Kidney glomerular epithelial cell (primary cell): ENCODE results near the gene XRCC6.
A peak's percentile ranks its signal among the peaks of the same experiment; 100 is the strongest.
"Not testable (repeated sequence)": the region's sequence is repeated elsewhere in the genome, so short reads cannot be mapped to it uniquely, and the experiment has no call there.

Experiments used
- DNase-seq: peaks from one replicate; lab custom pipeline; 2025; lab: John Stamatoyannopoulos, UW

XRCC6 gene

GRCh38 chr22:41598891-41599635, 22.0 kb upstream of the XRCC6 start:
- DNase-seq: no peak

DNA sequence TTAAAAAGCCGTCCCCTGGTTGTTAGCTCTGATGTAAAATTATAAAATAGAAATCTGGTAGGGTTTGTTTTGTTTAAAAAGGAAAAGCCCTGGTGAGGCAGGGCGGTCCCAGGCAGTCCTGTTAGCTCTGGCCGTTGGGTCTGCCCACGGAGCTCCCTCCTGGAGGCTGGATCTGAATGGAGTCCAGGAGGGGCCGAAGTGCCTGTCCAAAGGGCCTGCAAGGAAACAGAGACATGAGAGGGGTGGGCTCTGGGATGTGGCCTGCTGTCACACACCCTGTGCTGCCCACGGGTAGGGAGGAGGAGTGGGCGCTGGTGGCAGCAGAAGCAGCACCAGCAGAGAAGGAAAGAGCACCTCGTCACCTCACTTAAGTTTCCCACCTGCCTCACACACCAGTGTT, 20.1 kb upstream of the XRCC6 start:
- no peak for DNase-seq

DNA sequence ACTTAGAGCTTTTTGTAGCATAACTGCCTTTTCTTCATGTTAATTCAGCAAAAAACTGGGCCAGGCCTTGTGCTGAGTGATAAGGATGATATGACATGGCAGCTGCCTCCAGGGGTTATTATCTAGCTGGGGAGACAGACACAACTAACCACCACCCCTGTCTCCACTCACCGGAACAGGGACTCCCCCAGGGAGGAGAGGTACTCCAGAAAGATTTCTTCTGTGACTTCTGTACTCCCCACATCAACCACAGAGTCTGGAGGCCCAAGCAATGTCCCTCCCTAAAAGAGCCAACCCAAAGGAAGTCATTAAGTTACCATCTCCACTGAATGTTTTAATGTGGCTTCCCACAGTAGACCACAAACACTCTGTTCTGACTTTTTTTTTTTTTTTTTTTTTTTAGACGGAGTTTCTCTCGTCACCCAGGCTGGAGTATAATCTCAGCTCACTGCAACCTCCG, 17.2 kb upstream of the XRCC6 start:
- no peak for DNase-seq

GRCh38 chr22:41608386-41608785, 12.7 kb upstream of the XRCC6 start:
- no peak for DNase-seq

DNA sequence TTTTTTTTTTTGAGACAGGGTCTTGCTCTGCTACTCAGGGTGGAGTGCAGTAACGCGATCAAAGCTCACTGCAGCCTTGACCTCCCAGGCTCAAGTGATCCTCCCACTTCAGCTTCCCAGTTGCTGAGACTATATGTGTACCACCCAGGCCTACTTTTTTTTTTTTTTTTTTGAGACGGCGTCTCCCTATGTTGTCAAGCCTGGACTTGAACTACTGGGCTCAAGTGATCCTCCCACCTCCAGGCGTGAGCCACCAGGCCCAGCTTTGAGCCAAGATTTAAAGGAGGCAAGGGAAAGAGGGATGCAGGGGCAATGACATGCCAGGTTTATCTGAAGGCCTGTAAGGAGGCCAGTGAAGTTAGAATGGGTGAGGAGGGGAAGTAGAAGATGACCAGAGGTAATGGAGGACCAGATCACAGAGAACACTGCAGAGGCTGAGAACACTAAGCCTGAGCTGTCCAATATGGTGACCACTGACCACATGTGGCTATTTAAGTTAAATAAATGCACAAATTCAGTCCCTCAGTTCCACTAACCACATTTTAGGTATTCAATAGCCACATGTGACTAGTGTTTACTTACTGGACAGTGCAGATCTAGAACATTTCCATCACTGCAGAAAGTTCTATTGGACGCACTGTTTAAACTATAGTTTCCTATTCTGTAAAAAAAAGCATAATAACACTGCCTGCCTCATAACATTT, 8.3 kb upstream of the XRCC6 start:
- no peak for DNase-seq

DNA sequence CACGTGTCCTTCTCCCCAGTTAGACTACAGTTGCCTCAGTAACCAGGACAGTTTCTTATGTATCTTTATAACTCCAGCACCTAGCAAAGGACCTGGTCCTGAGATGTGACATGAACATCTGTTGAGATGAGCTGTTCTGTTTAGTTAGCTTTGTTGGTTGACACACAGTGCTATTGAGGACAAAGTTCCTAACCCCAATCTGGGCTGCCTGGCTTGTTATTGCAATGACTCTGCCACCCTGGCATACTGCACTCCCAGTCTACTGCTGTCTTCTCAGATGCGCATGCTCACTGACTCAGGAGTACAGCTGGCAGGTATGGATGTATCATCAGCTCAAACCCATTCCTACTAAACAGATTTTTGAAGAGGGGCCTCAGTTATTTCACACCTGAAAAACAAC, 7.6 kb upstream of the XRCC6 start:
- no peak for DNase-seq

GRCh38 chr22:41619979-41620588, 1.0 kb upstream of the XRCC6 start:
- DNase-seq: peak; percentile 18

DNA sequence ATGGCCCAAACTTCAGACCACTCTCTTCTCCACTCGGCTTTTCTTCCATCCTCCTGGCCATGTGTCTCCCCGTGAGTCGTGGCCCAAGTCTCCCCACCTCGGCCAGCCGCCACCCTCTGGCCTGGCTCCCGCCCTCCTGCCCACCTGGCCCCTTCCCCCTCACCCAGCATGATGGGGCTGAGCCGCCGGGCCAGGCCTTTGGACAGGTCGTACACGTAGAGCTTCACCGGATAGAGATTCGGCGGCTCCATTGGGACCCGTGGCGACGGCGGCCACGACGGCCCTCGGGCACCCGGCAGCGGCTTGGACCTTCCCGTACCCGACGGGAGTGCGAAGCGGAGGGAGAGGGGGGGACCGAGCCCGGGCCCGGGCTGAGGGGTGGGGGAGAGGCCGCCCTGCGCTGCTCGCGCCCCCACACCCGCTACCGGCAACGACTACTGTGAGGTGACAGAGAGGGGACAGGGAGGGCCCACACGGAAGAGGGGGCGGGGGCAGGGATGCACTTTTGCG, 451 bp upstream of the XRCC6 start, which contains the start of gene DESI1:
TSS of gene DESI1 (minus strand) at position 455 of the 510 bp plus-strand sequence. CDS start at position 251, 204 bp downstream.
- no peak for DNase-seq

- DNase-seq: no peak
Observed at GRCh38 chr22:41621911-41622179, 750 bp downstream of the XRCC6 start.

- DNase-seq: no peak
Observed at GRCh38 chr22:41625577-41625976, 4.5 kb downstream of the XRCC6 start.

- DNase-seq: not testable (repeated sequence)
Observed at GRCh38 chr22:41631115-41631514, 10.0 kb downstream of the XRCC6 start.

DNA sequence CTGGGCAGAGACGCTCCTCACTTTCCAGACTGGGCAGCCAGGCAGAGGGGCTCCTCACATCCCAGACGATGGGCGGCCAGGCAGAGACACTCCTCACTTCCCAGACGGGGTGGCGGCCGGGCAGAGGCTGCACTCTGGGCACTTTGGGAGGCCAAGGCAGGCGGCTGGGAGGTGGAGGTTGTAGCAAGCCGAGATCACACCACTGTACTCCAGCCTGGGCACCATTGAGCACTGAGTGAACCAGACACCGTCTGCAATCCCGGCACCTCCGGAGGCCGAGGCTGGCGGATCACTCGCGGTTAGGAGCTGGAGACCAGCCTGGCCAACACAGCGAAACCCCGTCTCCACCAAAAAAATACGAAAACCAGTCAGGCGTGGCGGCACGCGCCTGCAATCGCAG, 10.5 kb downstream of the XRCC6 start:
- not testable (repeated sequence) for DNase-seq

DNA sequence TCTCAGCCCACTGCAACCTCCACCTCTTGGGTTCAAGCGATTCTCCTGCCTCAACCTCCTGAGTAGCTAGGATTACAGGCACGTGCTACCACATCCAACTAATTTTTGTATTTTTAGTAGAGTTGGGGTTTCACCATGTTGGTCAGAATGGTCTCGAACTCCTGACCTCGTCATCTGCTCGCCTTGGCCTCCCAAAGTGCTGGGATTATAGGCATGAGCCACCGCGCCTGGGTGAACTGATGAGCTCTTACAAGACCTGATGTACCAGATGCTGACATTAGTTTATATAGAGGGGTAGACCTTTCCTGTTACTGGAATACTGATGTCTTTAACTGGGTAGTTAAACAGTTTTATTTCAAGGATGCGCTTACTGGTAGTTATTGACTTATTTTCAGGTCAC, 13.5 kb downstream of the XRCC6 start:
- DNase-seq: not testable (repeated sequence)

DNA sequence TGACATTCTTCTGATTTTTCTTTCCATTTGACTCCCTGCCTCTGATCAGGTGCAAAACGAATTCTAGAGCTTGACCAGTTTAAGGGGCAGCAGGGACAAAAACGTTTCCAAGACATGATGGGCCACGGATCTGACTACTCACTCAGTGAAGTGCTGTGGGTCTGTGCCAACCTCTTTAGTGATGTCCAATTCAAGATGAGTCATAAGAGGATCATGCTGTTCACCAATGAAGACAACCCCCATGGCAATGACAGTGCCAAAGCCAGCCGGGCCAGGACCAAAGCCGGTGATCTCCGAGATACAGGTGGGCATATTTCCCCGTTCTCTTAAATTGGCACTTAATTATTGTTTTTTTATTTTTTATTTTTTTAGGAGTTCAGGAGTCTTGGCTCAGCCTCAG, 15.4 kb downstream of the XRCC6 start:
- DNase-seq: no peak

DNA sequence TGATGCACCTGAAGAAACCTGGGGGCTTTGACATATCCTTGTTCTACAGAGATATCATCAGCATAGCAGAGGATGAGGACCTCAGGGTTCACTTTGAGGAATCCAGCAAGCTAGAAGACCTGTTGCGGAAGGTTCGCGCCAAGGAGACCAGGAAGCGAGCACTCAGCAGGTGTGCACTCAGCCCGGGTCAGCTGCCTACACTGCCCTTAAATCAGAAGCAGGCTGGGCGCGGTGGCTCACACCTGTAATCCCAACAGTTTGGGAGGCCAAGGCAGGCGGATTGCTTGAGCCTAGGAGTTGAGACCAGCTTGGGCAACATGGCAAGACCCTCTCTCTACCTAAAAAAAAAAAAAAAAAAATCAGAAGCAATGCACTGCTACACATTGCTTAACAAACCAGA, 16.5 kb downstream of the XRCC6 start:
- DNase-seq: not testable (repeated sequence)

DNA sequence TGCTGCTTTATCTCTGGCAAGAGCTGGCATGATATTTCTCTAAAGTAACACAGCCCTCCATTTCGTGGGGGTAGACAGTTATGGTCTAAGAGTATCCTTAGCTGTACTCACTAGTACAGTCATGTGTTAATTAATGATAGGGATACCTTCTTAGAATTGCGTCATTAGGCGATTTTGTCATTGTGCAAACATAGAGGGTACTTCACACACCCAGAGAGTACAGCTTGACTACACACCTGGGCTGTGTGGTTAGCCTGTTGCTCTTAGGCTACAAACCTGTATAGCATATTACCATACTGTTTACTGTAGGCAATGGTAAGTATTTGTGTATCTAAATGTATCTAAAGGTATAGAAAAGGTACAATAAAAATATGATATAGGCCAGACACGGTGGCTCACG, 17.0 kb downstream of the XRCC6 start:
- no peak for DNase-seq

- DNase-seq: no peak
Observed at GRCh38 chr22:41638748-41639147, 17.7 kb downstream of the XRCC6 start.

GRCh38 chr22:41641854-41642253, 20.8 kb downstream of the XRCC6 start:
- no peak for DNase-seq

GRCh38 chr22:41642331-41643110, 21.4 kb downstream of the XRCC6 start:
- no peak for DNase-seq

- no peak for DNase-seq
Observed at GRCh38 chr22:41647771-41648170, 26.7 kb downstream of the XRCC6 start.

DNA sequence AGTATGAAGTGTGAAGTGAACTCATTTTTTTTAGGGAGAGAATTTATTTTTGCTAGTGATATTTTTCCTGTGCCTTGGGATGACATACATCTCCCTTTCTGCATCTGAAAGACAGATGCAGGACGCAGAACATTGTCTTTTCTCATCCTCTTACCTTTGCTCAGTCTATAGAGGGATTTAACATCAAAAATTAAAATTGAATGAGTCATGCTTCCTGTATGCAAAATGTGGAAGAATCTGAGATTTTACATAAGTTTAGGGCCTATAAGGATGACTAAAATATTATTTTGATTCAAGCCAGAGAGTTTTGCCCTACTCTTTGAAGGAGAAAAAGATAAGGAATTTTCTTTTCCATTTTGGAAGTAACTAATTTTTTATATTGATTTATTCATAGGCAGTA, 27.3 kb downstream of the XRCC6 start:
- no peak for DNase-seq

GRCh38 chr22:41650229-41650628, 29.1 kb downstream of the XRCC6 start:
- DNase-seq: no peak
